Measurements from ENCODE around the gene KCNJ9.

- TF ChIP-seq, protein P1, sequence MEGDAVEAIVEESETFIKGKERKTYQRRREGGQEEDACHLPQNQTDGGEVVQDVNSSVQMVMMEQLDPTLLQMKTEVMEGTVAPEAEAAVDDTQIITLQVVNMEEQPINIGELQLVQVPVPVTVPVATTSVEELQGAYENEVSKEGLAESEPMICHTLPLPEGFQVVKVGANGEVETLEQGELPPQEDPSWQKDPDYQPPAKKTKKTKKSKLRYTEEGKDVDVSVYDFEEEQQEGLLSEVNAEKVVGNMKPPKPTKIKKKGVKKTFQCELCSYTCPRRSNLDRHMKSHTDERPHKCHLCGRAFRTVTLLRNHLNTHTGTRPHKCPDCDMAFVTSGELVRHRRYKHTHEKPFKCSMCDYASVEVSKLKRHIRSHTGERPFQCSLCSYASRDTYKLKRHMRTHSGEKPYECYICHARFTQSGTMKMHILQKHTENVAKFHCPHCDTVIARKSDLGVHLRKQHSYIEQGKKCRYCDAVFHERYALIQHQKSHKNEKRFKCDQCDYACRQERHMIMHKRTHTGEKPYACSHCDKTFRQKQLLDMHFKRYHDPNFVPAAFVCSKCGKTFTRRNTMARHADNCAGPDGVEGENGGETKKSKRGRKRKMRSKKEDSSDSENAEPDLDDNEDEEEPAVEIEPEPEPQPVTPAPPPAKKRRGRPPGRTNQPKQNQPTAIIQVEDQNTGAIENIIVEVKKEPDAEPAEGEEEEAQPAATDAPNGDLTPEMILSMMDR (IDR thresholded peaks at IDR 0.05), result no peak
- no peak for TF ChIP-seq POLR2A (IDR thresholded peaks at IDR 0.05)
Measured at GRCh38 chr1:160032165-160032820, 49.0 kb upstream of the KCNJ9 start.

All from right lobe of liver (tissue), 4 donors.